SKM-1 treated with dmso at 0.1 percent for 144 hours (cell line): ENCODE results near the gene SLC2A13.
"Not testable (repeated sequence)": the region's sequence is repeated elsewhere in the genome, so short reads cannot be mapped to it uniquely, and the experiment has no call there.

Source experiments
- DNase-seq: peaks from one replicate; lab custom pipeline; 2025; ENCODE audit not compliant: unreplicated experiment; lab: John Stamatoyannopoulos, UW

The SLC2A13 gene

DNA sequence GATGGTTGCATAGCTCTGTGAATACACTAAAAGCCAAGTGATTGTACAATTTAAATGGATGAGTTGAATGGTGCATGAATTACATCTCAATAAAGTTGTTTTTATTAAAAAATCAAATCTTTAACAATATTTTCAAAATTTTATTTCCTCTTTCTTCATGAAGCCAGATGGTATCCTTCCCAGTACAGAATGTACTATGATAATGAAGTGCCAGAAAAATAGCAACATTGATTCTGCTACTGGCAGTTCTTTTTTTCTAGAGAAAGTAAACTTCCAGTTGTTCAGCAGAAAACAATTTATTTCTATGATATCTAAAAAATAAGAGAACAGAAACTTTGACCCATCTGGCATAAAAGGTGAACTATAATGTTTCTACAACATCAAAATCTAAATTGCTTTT, 61.5 kb downstream of the SLC2A13 start:
- DNase-seq: no peak

DNA sequence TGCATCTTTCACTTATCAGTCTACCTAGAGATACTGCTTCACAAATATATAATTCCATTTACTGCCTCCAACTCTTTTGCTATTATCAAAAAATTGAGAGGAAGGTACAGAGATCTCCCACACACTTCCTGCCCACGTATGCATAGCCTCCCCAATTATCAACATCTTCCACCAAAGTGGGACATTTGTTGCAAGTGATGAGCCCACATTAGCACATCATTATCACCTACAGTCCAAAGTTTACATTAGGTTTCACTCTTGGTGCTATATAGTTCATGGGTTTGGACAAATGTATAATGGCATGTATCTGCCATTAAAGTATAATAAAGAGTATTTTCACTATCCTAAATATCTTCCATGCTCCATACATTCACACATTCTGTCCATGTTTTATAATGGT, 66.3 kb downstream of the SLC2A13 start:
- DNase-seq: no peak

GRCh38 chr12:40038619-40039018, 67.3 kb downstream of the SLC2A13 start:
- no peak for DNase-seq

- no peak for DNase-seq
These were observed 71.2 kb downstream of the SLC2A13 start for GRCh38 chr12:40034712-40035111.

- no peak for DNase-seq
These were observed 71.7 kb downstream of the SLC2A13 start for GRCh38 chr12:40034156-40034555.

DNA sequence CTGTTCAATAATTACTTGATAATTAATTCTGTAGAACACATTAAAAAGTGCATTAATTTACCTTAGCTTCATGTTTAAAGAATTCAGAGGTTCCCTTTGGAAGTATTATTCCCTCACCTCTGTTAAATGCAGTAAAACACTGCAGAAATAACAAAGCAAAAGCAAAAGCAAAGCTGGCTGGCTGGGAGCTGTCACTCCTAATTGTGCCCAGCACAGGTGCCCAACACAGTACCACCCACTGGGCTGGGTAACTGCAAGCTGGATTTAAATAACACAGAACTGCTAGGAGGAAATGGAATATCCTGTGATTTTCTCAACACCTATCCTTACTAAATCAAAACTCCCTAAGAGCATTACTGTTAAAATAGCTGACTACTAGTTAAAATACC, 72.6 kb downstream of the SLC2A13 start:
- no peak for DNase-seq

- DNase-seq: no peak
These were observed 73.2 kb downstream of the SLC2A13 start for GRCh38 chr12:40032433-40033241.

DNA sequence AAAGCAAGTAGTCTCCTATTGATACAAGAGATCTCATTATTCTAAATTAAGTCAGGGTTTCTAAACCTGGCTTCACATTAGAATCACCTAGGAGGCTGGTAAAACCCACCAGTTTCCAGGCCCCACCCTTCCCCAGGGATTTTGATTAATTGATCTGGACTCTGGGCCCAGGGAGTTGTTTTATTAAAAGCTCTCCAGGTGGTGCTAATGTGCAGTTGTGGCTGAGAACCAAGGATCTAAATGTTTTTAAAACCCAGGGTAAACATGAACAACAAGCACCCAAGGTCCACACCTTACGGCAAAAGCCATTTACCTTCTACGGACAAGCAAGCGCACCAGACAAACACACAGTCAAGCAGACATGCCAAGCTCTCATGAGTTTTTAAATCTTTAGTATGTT, 73.9 kb downstream of the SLC2A13 start:
- no peak for DNase-seq

- not testable (repeated sequence) for DNase-seq
These were observed 74.9 kb downstream of the SLC2A13 start for GRCh38 chr12:40030970-40031369.

- DNase-seq: no peak
These were observed 77.6 kb downstream of the SLC2A13 start for GRCh38 chr12:40028296-40028695.

- DNase-seq: no peak
These were observed 83.0 kb downstream of the SLC2A13 start for GRCh38 chr12:40022850-40023249.

- DNase-seq: no peak
These were observed 85.6 kb downstream of the SLC2A13 start for GRCh38 chr12:40020261-40020691.

DNA sequence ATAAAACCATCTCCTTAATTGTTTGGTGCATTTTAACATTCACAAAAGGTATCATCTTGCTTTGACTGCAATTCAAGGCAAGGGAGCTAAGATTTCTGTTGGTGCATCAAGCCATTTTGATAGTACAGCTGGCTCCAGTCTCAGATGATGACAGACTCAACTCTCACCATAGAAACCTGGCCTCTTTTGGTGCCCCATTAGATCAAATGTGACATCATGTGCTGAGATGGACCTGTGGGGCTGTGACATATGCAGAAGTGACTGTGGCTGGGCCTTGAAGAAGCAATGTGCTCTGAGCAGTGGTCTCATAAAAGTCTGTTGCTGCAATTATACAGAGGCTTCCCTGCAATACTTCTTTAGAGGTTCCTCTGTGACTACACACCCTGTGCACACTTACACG, 88.4 kb downstream of the SLC2A13 start:
- DNase-seq: no peak

DNA sequence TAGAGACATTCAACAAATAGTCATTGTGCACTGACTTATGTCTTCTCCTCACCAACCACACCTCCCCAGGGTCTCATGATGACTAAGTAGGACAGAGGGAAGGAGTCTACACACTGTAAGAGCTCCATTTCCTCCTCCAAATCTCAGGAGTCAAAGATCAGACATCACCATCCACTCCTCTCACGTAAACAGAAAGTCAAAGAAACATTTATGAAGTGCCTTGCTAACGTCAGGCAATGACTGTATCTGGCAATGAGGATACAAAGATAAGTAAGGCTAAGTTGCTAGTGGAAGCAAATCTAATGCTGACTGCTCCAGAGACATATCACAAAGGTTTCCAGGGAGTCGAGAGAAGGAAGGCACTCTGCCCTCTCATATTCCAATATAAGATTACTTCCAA, 88.9 kb downstream of the SLC2A13 start:
- no peak for DNase-seq

GRCh38 chr12:40015881-40016280, 90.0 kb downstream of the SLC2A13 start:
- DNase-seq: no peak

GRCh38 chr12:40015345-40015744, 90.5 kb downstream of the SLC2A13 start:
- no peak for DNase-seq

GRCh38 chr12:40013847-40014246, 92.0 kb downstream of the SLC2A13 start:
- no peak for DNase-seq

DNA sequence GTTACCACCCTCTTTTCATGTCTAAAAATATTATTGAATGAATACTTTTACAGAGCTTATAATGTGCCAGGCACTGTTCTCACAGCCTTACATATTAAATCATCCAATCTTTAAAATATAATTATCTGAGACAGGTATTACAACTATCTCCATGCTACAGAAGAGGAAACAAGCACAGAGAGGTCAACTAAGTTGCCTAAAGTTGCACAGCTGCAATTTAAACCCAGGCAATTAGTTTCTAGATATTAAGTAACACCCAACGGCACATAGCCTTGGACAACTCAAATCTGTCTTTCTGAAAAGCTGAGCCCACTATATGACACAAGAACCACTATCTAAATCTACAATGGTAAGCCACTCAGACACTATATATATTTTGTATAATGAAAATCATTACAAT, 92.6 kb downstream of the SLC2A13 start:
- DNase-seq: no peak

DNA sequence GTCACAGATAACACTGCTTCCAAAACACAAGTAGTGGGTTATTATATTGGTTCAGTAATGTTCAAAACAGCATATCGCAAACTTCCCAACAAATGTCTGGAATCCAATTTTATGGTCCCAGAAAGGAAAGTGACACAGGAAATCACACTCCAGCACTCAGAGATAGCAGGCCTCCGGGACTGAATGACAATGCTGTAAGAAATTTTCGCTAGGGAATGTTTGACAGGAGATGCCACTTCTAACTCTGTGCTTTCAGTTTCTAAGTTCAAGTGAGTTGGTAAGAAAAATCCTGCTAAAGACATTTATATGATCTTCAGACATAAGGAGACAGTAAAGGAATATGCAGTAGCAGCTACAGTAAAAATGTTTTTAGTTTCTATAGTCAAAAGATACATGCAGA, 93.2 kb downstream of the SLC2A13 start:
- no peak for DNase-seq

GRCh38 chr12:40011775-40012129, 94.1 kb downstream of the SLC2A13 start:
- no peak for DNase-seq

- peak; percentile 45 for DNase-seq
These were observed 94.7 kb downstream of the SLC2A13 start for GRCh38 chr12:40010899-40011774.
